ENCODE data around the gene RUFY4. TPM values are rescaled to one million over a fixed set of nuclear protein-coding genes. Genes with fewer than 3 reads are reported as not detected.
A peak's percentile ranks its signal among the peaks of the same experiment; 100 is the strongest.

Gene RUFY4
- total RNA-seq, 1 experiment from 2014 or later: 0.66 TPM

DNA sequence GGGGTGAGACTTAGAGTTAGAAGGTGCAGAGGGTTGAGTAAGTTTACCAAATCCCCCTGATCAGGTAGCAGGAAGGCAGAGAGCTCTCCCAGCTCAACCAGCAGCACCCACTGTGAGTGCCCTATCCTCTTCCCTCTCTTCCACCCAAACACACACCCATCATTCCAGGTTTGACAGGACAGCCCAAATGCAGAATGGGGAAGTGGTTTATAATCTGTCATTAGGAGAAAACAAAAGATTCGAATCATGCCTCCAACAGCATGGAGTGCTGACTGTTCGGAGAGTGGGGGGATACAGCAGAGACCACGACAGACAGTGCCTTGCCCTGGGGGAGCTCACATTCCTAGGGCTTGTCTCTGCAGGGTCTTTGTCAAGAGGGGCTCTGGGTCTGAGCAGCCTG lies 68.5 kb downstream of the RUFY4 start:
- Histone ChIP-seq H3K23me2 (ENCODE audit: insufficient read length, low read depth, low read length, poor library complexity, severe bottlenecking) (no peaks in the 10 kb centered on the region), H2BK15ac (ENCODE audit: low read depth, low read length) (0 out of 2 replicates have a peak overlapping the region, but pooled peaks have one; percentile 59), H3K23ac (ENCODE audit: insufficient read length, low read depth, low read length) (no peak overlapping the region), H3K14ac (ENCODE audit: insufficient read depth, low read length) (no peak overlapping the region), H4K5ac (ENCODE audit: insufficient read length, low read depth, low read length) (peak overlapping the region; percentile 46), H3K27me3 (ENCODE audit: insufficient read depth, low read length) (no peaks in the 10 kb centered on the region; the same call in 1 of the 2 replicates), H3K18ac (ENCODE audit: insufficient read length, low read depth, low read length) (no peak overlapping the region), H3K4ac (ENCODE audit: low read depth, low read length) (no peak overlapping the region), H4K91ac (ENCODE audit: insufficient read length, low read depth, low read length) (no peak overlapping the region), H3T11ph (ENCODE audit: low read length) (no peak overlapping the region), H3K4me2 (ENCODE audit: insufficient read depth, insufficient read length, low read length) (no peak overlapping the region), H3K9me3 (ENCODE audit: control insufficient read depth, low read depth, low read length) (no peaks in the 10 kb centered on the region), H3K79me1 (ENCODE audit: insufficient read depth, low read depth, low read length, poor library complexity, severe bottlenecking) (no peaks in the 10 kb centered on the region), H3K56ac (ENCODE audit: insufficient read length, low read depth, low read length) (no peak overlapping the region), H3K27ac (ENCODE audit: insufficient read length, low read depth, low read length) (no peak overlapping the region), H4K20me1 (ENCODE audit: control insufficient read depth, insufficient read depth, insufficient read length) (no peaks in the 10 kb centered on the region), H3K4me1 (ENCODE audit: insufficient read depth, low read length) (no peaks in the 10 kb centered on the region; the same call in 1 of the 2 replicates), H2BK120ac (ENCODE audit: low read depth, low read length, poor library complexity, severe bottlenecking) (no peak overlapping the region), H2BK12ac (ENCODE audit: insufficient read length, low read depth, low read length) (no peak overlapping the region), H2AFZ (ENCODE audit: low read length) (no peak overlapping the region), H3K9ac (ENCODE audit: extremely low read depth, insufficient read length, low read length) (no peak overlapping the region), H2AK5ac (ENCODE audit: insufficient read length, low read length) (no peak overlapping the region), H2BK20ac (ENCODE audit: low read depth, low read length, poor library complexity, severe bottlenecking) (no peak overlapping the region), H2BK5ac (ENCODE audit: insufficient read length, low read length) (no peak overlapping the region), H4K8ac (replicated peaks; ENCODE audit: insufficient read length, low read depth, low read length) (no peak overlapping the region), H3K79me2 (ENCODE audit: insufficient read depth, low read length) (no peaks in the 10 kb centered on the region)
- Mint-ChIP-seq H3K36me3 (ENCODE audit: insufficient read depth in 1 of 3, low read depth in 3 of 3) (no peaks in the 10 kb centered on the region), H3K4me3 (no peak overlapping the region), H3K27ac (no peak overlapping the region), H3K4me1 (peaks cover 0 to 9% of the 10 kb centered on the region in 2 experiments; a peak in 2 of 4 replicates), H3K9me3 (no peaks in the 10 kb centered on the region; a peak in 1 of 5 replicates), H3K27me3 (ENCODE audit: low read depth) (peaks cover 18% of the 10 kb centered on the region)
- TF ChIP-seq, protein P1, sequence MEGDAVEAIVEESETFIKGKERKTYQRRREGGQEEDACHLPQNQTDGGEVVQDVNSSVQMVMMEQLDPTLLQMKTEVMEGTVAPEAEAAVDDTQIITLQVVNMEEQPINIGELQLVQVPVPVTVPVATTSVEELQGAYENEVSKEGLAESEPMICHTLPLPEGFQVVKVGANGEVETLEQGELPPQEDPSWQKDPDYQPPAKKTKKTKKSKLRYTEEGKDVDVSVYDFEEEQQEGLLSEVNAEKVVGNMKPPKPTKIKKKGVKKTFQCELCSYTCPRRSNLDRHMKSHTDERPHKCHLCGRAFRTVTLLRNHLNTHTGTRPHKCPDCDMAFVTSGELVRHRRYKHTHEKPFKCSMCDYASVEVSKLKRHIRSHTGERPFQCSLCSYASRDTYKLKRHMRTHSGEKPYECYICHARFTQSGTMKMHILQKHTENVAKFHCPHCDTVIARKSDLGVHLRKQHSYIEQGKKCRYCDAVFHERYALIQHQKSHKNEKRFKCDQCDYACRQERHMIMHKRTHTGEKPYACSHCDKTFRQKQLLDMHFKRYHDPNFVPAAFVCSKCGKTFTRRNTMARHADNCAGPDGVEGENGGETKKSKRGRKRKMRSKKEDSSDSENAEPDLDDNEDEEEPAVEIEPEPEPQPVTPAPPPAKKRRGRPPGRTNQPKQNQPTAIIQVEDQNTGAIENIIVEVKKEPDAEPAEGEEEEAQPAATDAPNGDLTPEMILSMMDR (conservative IDR thresholded peaks at IDR 0.05): no peak
- no CpG with 5 or more reads among the region's 3 CpGs for WGBS (ENCODE audit: extremely low coverage, insufficient read length, low lambda C conversion rate)
- DNase-seq: no peak

Measured in H9 (cell line).